ENCODE results near the gene OXLD1. TPM values are rescaled to one million over a fixed set of nuclear protein-coding genes. Genes with fewer than 3 reads are reported as not detected.
"Not testable (repeated sequence)": the region's sequence is repeated elsewhere in the genome, so short reads cannot be mapped to it uniquely, and the experiment has no call there.

The OXLD1 gene
- total RNA-seq, 1 donor from 2014 or later = 27.5 TPM

- DNase-seq (ENCODE audit: low spot score) = no peak
Measured at GRCh38 chr17:81621494-81622130, 44.8 kb downstream of the OXLD1 start.

- not testable (repeated sequence) for DNase-seq (ENCODE audit: low spot score)
Measured at GRCh38 chr17:81618307-81618706, 48.1 kb downstream of the OXLD1 start.

- no peak for DNase-seq (ENCODE audit: low spot score)
Measured at GRCh38 chr17:81616877-81617276, 49.5 kb downstream of the OXLD1 start.

- DNase-seq (ENCODE audit: low spot score) = no peak
Measured at GRCh38 chr17:81615401-81615930, 50.9 kb downstream of the OXLD1 start.

Small RNA genes within 50 kb of the gene (microRNA-seq; reads per million reads assigned to microRNA genes)
- gene MIR6786 (ENCODE audit: borderline number of aligned reads) = not detected

Other genes starting within 250 kb of the OXLD1 start
- 1,641 TPM for gene ACTG1, start 153.8 kb downstream of the OXLD1 start, total RNA-seq
- 0.39 TPM for gene FSCN2, start 138.2 kb downstream of the OXLD1 start, total RNA-seq
- 25.5 TPM for gene FAAP100, start 114.3 kb downstream of the OXLD1 start, total RNA-seq
- 129 TPM for gene NPLOC4, start 29.5 kb downstream of the OXLD1 start, total RNA-seq
- gene TSPAN10, start 29.4 kb downstream of the OXLD1 start, total RNA-seq = 0.29 TPM
- 1.3 TPM for gene PDE6G, start 10.1 kb downstream of the OXLD1 start, total RNA-seq
- 11.9 TPM for gene CCDC137, start 132 bp upstream of the OXLD1 start, total RNA-seq
- gene ARL16, start 17.2 kb upstream of the OXLD1 start, total RNA-seq = 25.0 TPM
- 109 TPM for gene HGS, start 17.4 kb upstream of the OXLD1 start, total RNA-seq
- gene MRPL12, start 36.8 kb upstream of the OXLD1 start, total RNA-seq = 60.7 TPM
- 17.0 TPM for gene SLC25A10, start 45.7 kb upstream of the OXLD1 start, total RNA-seq
- 0.26 TPM for gene GCGR, start 137.5 kb upstream of the OXLD1 start, total RNA-seq
- gene MCRIP1, start 166.7 kb upstream of the OXLD1 start, total RNA-seq = 63.2 TPM
- not detected for gene PPP1R27, start 168.4 kb upstream of the OXLD1 start, total RNA-seq
- gene P4HB, start 193.9 kb upstream of the OXLD1 start, total RNA-seq = 575 TPM
- 521 TPM for gene ARHGDIA, start 204.7 kb upstream of the OXLD1 start, total RNA-seq
- gene ALYREF, start 225.0 kb upstream of the OXLD1 start, total RNA-seq = 46.2 TPM
- gene ANAPC11, start 225.1 kb upstream of the OXLD1 start, total RNA-seq = 102 TPM
- not detected for gene NPB, start 235.6 kb upstream of the OXLD1 start, total RNA-seq
- gene PCYT2, start 244.8 kb upstream of the OXLD1 start, total RNA-seq = 33.9 TPM

Measured in mesenteric fat pad (tissue), 1 donor.